Spinal cord (tissue), 10 donors: ENCODE measurements around the gene TUBB2A. TPM values are rescaled to one million over a fixed set of nuclear protein-coding genes. Genes with fewer than 3 reads are reported as not detected.

Experiments
- DNase-seq, 6 donors: peaks; one replicate each; pipeline versions ENCODE4 v3.0.0 to v3.0.0-alpha.2; 2013 to 2015; ENCODE audit warnings: low spot score in 6 of 6, low read depth in 4 of 6
- H3K27ac ChIP-seq: one replicate; pipeline ENCODE4 v1.5.1; 2013; ENCODE audit warnings: low read depth, low read length, control low read depth
- H3K27me3 ChIP-seq: one replicate; pipeline ENCODE4 v1.6.1; 2013; ENCODE audit warnings: low read length; ENCODE audit not compliant: control insufficient read depth, insufficient read depth
- H3K36me3 ChIP-seq: one replicate; pipeline ENCODE4 v1.6.1; 2013; ENCODE audit warnings: low read length; ENCODE audit not compliant: control insufficient read depth, insufficient read depth
- H3K4me1 ChIP-seq: one replicate; pipeline ENCODE4 v1.6.1; 2013; ENCODE audit warnings: low read length; ENCODE audit not compliant: control insufficient read depth, insufficient read depth
- H3K4me3 ChIP-seq: one replicate; pipeline ENCODE4 v1.5.1; 2013; ENCODE audit warnings: low read depth, low read length, control low read depth
- H3K9me3 ChIP-seq: one replicate; pipeline ENCODE4 v1.6.1; 2013; ENCODE audit warnings: low read length; ENCODE audit not compliant: control insufficient read depth, insufficient read depth
- WGBS: methylation state at CpG from one replicate; pipeline ENCODE4 v1.1.5; 2013; ENCODE audit warnings: missing lambda C conversion rate; ENCODE audit not compliant: insufficient coverage; 5-methylcytosine and 5-hydroxymethylcytosine counted together
- polyA plus RNA-seq, 2 donors: library from polyadenylated mRNA; unstranded; fragments of 120-200 nt; gene quantifications; one replicate each; pipeline ENCODE4 v1.2.1, GENCODE V29; 2013; ENCODE audit not compliant: insufficient read length in 2 of 2
- total RNA-seq, 2 donors: library from RNA; depleted of rRNA in 1 of 2; stranded (reverse); fragments of 120-200 nt in 1 of 2; fragments of >200 nt in 1 of 2; gene quantifications; one replicate each; pipeline versions ENCODE4 v1.2.3 to v1.2.4, GENCODE V29; 2013 to 2014
- donor health status: healthy.

Gene TUBB2A
- total and polyA plus RNA-seq, 4 donors, result 476 to 2,011 (median 1,322) TPM

DNA sequence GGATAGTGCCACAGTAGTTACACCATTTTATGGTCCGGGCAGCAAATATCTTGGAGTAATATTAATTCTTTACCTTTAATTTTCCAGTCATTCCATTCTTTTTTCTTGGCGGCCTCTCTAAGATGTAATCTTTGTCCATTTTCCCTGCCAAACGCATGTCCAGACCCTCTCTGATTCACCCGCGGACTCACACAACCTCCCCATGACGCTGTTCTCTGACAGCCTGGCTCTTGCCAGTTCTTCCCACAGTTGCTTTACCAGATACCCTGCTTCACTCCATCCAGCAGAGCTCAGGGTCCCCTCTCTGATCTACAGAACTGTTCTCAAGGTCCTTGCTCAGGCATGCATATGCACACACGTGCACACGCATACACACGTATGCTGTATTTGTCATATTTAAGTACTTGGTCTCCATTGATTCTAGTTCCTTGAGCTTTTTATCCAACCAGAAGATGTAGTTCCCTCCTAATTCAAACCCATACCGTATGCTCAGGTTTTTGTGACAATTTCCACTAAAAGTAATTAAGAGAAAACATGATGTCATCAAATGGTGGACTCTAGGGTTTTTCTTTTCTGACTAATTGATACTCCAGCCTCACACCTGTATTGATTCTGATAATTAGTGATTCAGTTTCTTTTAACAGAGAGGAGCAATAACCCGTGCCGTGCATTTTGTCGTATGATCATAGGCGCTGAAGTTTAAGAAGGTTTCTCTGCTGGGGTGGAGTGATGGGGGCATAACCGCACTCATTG, 28.8 kb downstream of the TUBB2A start:
- DNase-seq, result no peak
- Histone ChIP-seq H3K9me3 (no peaks in the 10 kb centered on the region), H3K27me3 (no peaks in the 10 kb centered on the region), H3K27ac (no peak overlapping the region), H3K36me3 (peaks cover 48% of the 10 kb centered on the region), H3K4me3 (no peak overlapping the region), H3K4me1 (peaks cover 6% of the 10 kb centered on the region)
- 94% methylated on average over 5 of the region's 15 CpGs for WGBS

DNA sequence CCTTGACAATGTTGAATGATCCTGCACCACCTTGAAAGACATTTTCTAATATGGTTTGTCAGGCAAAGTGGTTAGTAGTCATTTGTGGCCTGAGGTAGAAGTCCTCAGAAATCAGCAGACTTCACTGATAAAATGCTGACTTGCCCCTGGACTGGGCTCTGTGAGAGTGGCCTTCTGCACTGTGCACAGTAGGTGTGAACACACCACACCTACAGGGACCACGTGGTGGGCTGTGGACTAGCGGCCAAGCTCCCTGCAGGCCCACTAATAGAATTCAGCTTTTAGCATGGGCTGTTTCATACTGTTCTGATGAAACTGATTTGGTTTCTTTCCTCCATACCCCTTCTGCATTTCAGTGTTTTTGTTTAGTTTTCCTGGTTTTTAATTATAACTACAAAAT, 31.5 kb downstream of the TUBB2A start:
- WGBS, result no CpG with 5 or more reads among the region's 2 CpGs
- DNase-seq, result no peak
- H3K27ac ChIP-seq, result no peak overlapping the region
- H3K4me3 ChIP-seq, result no peak overlapping the region
- H3K9me3 ChIP-seq, result no peaks in the 10 kb centered on the region
- peaks cover 10% of the 10 kb centered on the region for H3K4me1 ChIP-seq
- peaks cover 24% of the 10 kb centered on the region for H3K36me3 ChIP-seq
- no peaks in the 10 kb centered on the region for H3K27me3 ChIP-seq

DNA sequence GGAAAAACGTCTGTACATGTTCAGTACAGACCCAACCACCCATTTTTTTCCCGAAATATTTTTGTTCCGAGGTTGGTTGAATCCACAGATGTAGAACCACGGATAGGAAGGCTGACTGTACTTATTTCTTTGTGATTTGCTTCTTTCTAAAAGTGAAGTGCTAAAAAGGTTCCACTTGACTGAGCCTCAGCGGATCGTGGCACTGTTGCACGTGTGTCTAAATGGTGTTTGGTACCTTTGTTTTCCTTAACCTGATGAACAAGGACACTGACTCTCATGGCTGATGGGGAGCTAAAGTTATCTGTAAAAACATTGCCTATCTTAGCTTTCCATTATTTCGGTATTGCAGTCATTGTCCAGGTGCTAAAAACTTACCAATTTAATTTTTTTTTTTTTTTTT, 32.7 kb downstream of the TUBB2A start:
- H3K4me3 ChIP-seq, result no peak overlapping the region
- H3K36me3 ChIP-seq, result peaks cover 13% of the 10 kb centered on the region
- no peak for DNase-seq
- H3K27me3 ChIP-seq, result no peaks in the 10 kb centered on the region
- peaks cover 13% of the 10 kb centered on the region for H3K4me1 ChIP-seq
- H3K27ac ChIP-seq, result no peak overlapping the region
- 86% methylated on average over 2 of the region's 8 CpGs for WGBS
- H3K9me3 ChIP-seq, result no peaks in the 10 kb centered on the region

DNA sequence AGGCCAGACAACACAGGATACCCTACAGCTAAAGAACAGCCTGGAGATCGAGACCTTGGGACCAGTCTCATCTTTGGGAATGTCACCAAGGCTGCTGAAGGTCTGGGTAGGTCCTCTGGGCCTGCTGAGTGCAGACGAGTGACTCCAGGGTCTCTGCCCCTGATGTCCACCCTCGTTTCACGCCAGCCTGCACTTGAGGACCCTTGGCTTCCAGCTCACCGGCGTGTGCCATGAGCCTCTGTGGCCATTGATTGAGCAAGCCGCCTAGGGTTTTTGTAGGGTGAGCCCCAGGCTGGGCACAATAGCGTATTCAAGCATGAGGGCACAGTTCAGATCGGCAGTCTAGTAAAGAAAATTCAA, 34.5 kb downstream of the TUBB2A start:
- no peak for DNase-seq
- Histone ChIP-seq H3K4me3 (no peak overlapping the region), H3K27me3 (no peaks in the 10 kb centered on the region), H3K36me3 (peaks cover 3% of the 10 kb centered on the region), H3K9me3 (no peaks in the 10 kb centered on the region), H3K4me1 (peaks cover 13% of the 10 kb centered on the region), H3K27ac (no peak overlapping the region)
- 81% methylated on average over 9 of the region's 9 CpGs for WGBS

DNA sequence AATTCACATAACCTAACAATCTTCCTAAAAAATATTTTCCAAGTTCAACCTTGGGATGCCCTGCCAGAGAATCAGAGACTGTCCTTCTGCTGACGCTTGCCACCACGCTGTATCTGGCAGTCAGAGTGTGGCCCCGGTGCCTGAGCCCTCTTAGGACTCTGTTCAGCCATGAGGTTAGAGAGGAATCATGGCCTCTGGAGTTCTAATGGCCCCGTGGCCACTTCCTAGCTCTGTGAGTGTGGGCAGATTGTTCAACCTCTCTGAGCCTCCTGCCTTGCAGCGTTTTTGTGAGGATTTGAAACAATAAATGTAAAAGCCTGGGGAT, 36.6 kb downstream of the TUBB2A start:
- Histone ChIP-seq H3K4me3 (no peak overlapping the region), H3K27ac (no peak overlapping the region), H3K4me1 (peaks cover 7% of the 10 kb centered on the region), H3K36me3 (no peaks in the 10 kb centered on the region), H3K9me3 (no peaks in the 10 kb centered on the region), H3K27me3 (no peaks in the 10 kb centered on the region)
- WGBS, result 100% methylated on average over 4 of the region's 5 CpGs
- no peak for DNase-seq

- Histone ChIP-seq H3K4me1 (peaks cover 7% of the 10 kb centered on the region), H3K36me3 (peaks cover 12% of the 10 kb centered on the region), H3K27me3 (no peaks in the 10 kb centered on the region), H3K9me3 (no peaks in the 10 kb centered on the region), H3K4me3 (peak overlapping the region; percentile 90), H3K27ac (peak overlapping the region; percentile 97)
- WGBS, result under 1% methylated on average over 14 of the region's 19 CpGs
- peak in 2 of 6 donors; percentile 33 to 56 for DNase-seq
Observed at GRCh38 chr6:3119040-3119723, 38.2 kb downstream of the TUBB2A start.

- Histone ChIP-seq H3K9me3 (no peaks in the 10 kb centered on the region), H3K4me3 (peak within 1 kb of the TSS; percentile 90), H3K4me1 (peaks cover 7% of the 10 kb centered on the region), H3K27me3 (no peaks in the 10 kb centered on the region), H3K36me3 (peaks cover 14% of the 10 kb centered on the region), H3K27ac (peak within 1 kb of the TSS; percentile 97)
- 0% methylated on average over 89 of the region's 89 CpGs for WGBS
- peak; percentile 89 to 99 (median 92) for DNase-seq
Observed at GRCh38 chr6:3118353-3119039, 38.8 kb downstream of the TUBB2A start, which contains the start of gene BPHL. Gene BPHL, plus strand, starts transcription at chr6:3118711. Its CDS starts 30 bp downstream, at chr6:3118741.

DNA sequence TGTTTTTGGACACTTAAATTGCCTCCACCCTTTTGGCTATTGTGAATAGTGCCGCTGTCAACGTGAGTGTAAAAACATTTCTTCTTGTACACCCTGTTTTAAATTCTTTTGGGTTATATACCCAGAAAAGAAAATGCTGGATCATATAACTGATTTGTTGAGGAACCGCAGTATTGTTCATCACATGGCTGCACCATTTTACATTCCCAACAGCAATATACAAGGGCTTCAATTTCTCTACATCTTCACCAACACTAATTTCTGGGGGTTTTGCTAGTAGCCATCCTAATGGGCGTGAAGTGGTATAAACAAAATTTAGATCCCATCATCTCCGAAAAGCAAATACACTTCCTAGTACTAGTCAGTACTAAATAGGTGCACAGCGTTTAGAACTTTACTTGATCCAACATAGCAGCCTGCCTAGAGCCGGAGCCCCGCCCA, 39.4 kb downstream of the TUBB2A start:
- H3K4me3 ChIP-seq, result peak overlapping the region; percentile 90

DNA sequence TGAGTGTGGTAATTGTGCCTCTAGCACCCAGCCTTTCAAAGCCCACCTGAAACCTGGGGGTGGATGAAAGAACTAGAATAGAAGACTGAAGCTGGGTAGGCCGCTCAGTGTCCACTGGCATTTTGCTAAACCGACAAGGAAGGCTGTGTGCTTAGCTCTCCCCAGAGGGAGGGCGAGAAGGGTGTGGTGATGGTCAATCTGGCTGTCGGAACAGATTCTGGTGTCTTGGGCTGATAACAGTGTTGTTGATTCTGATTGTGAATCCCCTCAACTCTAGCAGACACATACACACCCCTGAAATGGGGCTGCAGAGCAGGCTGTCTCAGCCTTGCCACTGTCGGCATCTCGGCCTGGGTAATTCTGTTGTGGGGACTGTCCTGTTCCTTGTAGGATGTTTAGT, 43.0 kb downstream of the TUBB2A start:
- H3K36me3 ChIP-seq, result peaks cover 25% of the 10 kb centered on the region
- no peaks in the 10 kb centered on the region for H3K9me3 ChIP-seq
- no peaks in the 10 kb centered on the region for H3K27me3 ChIP-seq
- no peak overlapping the region for H3K27ac ChIP-seq
- no peaks in the 10 kb centered on the region for H3K4me1 ChIP-seq
- 97% methylated on average over 4 of the region's 6 CpGs for WGBS
- DNase-seq, result no peak
- H3K4me3 ChIP-seq, result no peak overlapping the region

More for the DNA sequence above, 39.4 kb downstream of the TUBB2A start:
- H3K9me3 ChIP-seq, result no peaks in the 10 kb centered on the region
- peaks cover 19% of the 10 kb centered on the region for H3K36me3 ChIP-seq
- 0% methylated on average over 3 of the region's 8 CpGs for WGBS
- H3K27me3 ChIP-seq, result no peaks in the 10 kb centered on the region
- DNase-seq, result peak in 1 of 6 donors; percentile 15
- H3K27ac ChIP-seq, result peak overlapping the region; percentile 97
- H3K4me1 ChIP-seq, result peaks cover 6% of the 10 kb centered on the region
